Panc1 (cell line): ENCODE data around the gene PLPP4.

Experiments used
- CTCF ChIP-seq: fragments of 450-650 bp; IDR thresholded peaks from 2 replicates; pipeline ENCODE4 v1.5.1; 2017; ENCODE audit warnings: mild to moderate bottlenecking
- POLR2AphosphoS5 ChIP-seq: IDR thresholded peaks from 2 replicates; pipeline ENCODE4 v1.6.1; 2012; ENCODE audit warnings: mild to moderate bottlenecking, low read depth, low read length, moderate library complexity
- REST ChIP-seq, 2 experiments: IDR thresholded peaks; 2 replicates each; pipeline ENCODE4 v1.6.1; 2011 to 2012; ENCODE audit warnings: low read depth in 2 of 2, control low read depth in 1 of 2, low read length in 1 of 2, mild to moderate bottlenecking in 1 of 2, moderate library complexity in 1 of 2; ENCODE audit not compliant: insufficient read depth in 1 of 2
- SIN3A ChIP-seq: IDR thresholded peaks from 2 replicates; pipeline ENCODE4 v1.6.1; 2012; ENCODE audit warnings: low read depth, mild to moderate bottlenecking, low read length, moderate library complexity, borderline replicate concordance; ENCODE audit not compliant: insufficient read depth

GRCh38 chr10:120460776-120461175 is 3.7 kb downstream of the PLPP4 start:
- TF ChIP-seq CTCF (no peak), POLR2AphosphoS5 (no peak), SIN3A (no peak), REST (IDR thresholded peaks at IDR 0.05; ENCODE audit: insufficient read depth in 1 of 2, low read depth in 2 of 2, low read length in 1 of 2) (no peak)
